ENCODE results near the gene PDE4D. TPM values are rescaled to one million over a fixed set of nuclear protein-coding genes. Genes with fewer than 3 reads are reported as not detected.
A peak's percentile ranks its signal among the peaks of the same experiment; 100 is the strongest.

The PDE4D gene
- total RNA-seq, 1 donor = 19.9 TPM

GRCh38 chr5:59724482-59725391, 168.8 kb downstream of the PDE4D start:
- H3K4me2 ChIP-seq (ENCODE audit: insufficient read depth, low read length) = no peak overlapping the region
- TF ChIP-seq CTCF (IDR thresholded peaks at IDR 0.05; ENCODE audit: extremely low read depth, low read depth, low read length) = peak; percentile 82
- H2AFZ ChIP-seq (ENCODE audit: low read length) = no peak overlapping the region
- H3K9me3 ChIP-seq (ENCODE audit: low read depth, low read length) = no peaks in the 10 kb centered on the region
- H3K27me3 ChIP-seq (ENCODE audit: insufficient read depth, low read length) = no peaks in the 10 kb centered on the region
- H3K79me2 ChIP-seq (ENCODE audit: insufficient read depth, low read length) = no peaks in the 10 kb centered on the region
- DNase-seq (ENCODE audit: insufficient read length, low spot score, missing footprints) = no peak
- H3K4me1 ChIP-seq (ENCODE audit: insufficient read depth, low read length) = no peaks in the 10 kb centered on the region
- H3K27ac ChIP-seq (ENCODE audit: low read depth, low read length) = no peak overlapping the region
- no peak overlapping the region for H3K4me3 ChIP-seq (ENCODE audit: insufficient read depth, low read length)
- no peaks in the 10 kb centered on the region for H4K20me1 ChIP-seq (ENCODE audit: insufficient read depth, low read length)
- H3K36me3 ChIP-seq (ENCODE audit: insufficient read depth, low read length) = no peaks in the 10 kb centered on the region

- H3K9me3 ChIP-seq (ENCODE audit: low read depth, low read length) = no peaks in the 10 kb centered on the region
- no peak for DNase-seq (ENCODE audit: insufficient read length, low spot score, missing footprints)
- H3K27me3 ChIP-seq (ENCODE audit: insufficient read depth, low read length) = no peaks in the 10 kb centered on the region
- no peak for TF ChIP-seq CTCF (IDR thresholded peaks at IDR 0.05; ENCODE audit: extremely low read depth, low read depth, low read length)
- H3K79me2 ChIP-seq (ENCODE audit: insufficient read depth, low read length) = no peaks in the 10 kb centered on the region
- H3K27ac ChIP-seq (ENCODE audit: low read depth, low read length) = no peak overlapping the region
- H3K4me1 ChIP-seq (ENCODE audit: insufficient read depth, low read length) = no peaks in the 10 kb centered on the region
- H3K36me3 ChIP-seq (ENCODE audit: insufficient read depth, low read length) = no peaks in the 10 kb centered on the region
- H4K20me1 ChIP-seq (ENCODE audit: insufficient read depth, low read length) = no peaks in the 10 kb centered on the region
- H2AFZ ChIP-seq (ENCODE audit: low read length) = no peak overlapping the region
- no peak overlapping the region for H3K4me3 ChIP-seq (ENCODE audit: insufficient read depth, low read length)
- no peak overlapping the region for H3K4me2 ChIP-seq (ENCODE audit: insufficient read depth, low read length)
Measured at GRCh38 chr5:59722874-59723273, 170.7 kb downstream of the PDE4D start.

GRCh38 chr5:59721741-59722140, 171.8 kb downstream of the PDE4D start:
- TF ChIP-seq CTCF (IDR thresholded peaks at IDR 0.05; ENCODE audit: extremely low read depth, low read depth, low read length) = no peak
- H3K4me2 ChIP-seq (ENCODE audit: insufficient read depth, low read length) = no peak overlapping the region
- no peaks in the 10 kb centered on the region for H3K36me3 ChIP-seq (ENCODE audit: insufficient read depth, low read length)
- H4K20me1 ChIP-seq (ENCODE audit: insufficient read depth, low read length) = no peaks in the 10 kb centered on the region
- no peak overlapping the region for H3K27ac ChIP-seq (ENCODE audit: low read depth, low read length)
- no peaks in the 10 kb centered on the region for H3K79me2 ChIP-seq (ENCODE audit: insufficient read depth, low read length)
- no peak overlapping the region for H3K4me3 ChIP-seq (ENCODE audit: insufficient read depth, low read length)
- H3K27me3 ChIP-seq (ENCODE audit: insufficient read depth, low read length) = no peaks in the 10 kb centered on the region
- no peaks in the 10 kb centered on the region for H3K9me3 ChIP-seq (ENCODE audit: low read depth, low read length)
- no peaks in the 10 kb centered on the region for H3K4me1 ChIP-seq (ENCODE audit: insufficient read depth, low read length)
- DNase-seq (ENCODE audit: insufficient read length, low spot score, missing footprints) = no peak
- no peak overlapping the region for H2AFZ ChIP-seq (ENCODE audit: low read length)

GRCh38 chr5:59720063-59720462, 173.5 kb downstream of the PDE4D start:
- no peak overlapping the region for H3K4me3 ChIP-seq (ENCODE audit: insufficient read depth, low read length)
- no peaks in the 10 kb centered on the region for H3K36me3 ChIP-seq (ENCODE audit: insufficient read depth, low read length)
- no peak for DNase-seq (ENCODE audit: insufficient read length, low spot score, missing footprints)
- no peaks in the 10 kb centered on the region for H3K9me3 ChIP-seq (ENCODE audit: low read depth, low read length)
- no peak overlapping the region for H3K27ac ChIP-seq (ENCODE audit: low read depth, low read length)
- H3K79me2 ChIP-seq (ENCODE audit: insufficient read depth, low read length) = no peaks in the 10 kb centered on the region
- H3K4me2 ChIP-seq (ENCODE audit: insufficient read depth, low read length) = no peak overlapping the region
- H3K4me1 ChIP-seq (ENCODE audit: insufficient read depth, low read length) = no peaks in the 10 kb centered on the region
- H4K20me1 ChIP-seq (ENCODE audit: insufficient read depth, low read length) = no peaks in the 10 kb centered on the region
- H3K27me3 ChIP-seq (ENCODE audit: insufficient read depth, low read length) = no peaks in the 10 kb centered on the region
- no peak for TF ChIP-seq CTCF (IDR thresholded peaks at IDR 0.05; ENCODE audit: extremely low read depth, low read depth, low read length)
- H2AFZ ChIP-seq (ENCODE audit: low read length) = no peak overlapping the region

Data from osteoblast (primary cell).